Liver (tissue), 9 donors: ENCODE results near the gene RRP15. TPM values are rescaled to one million over a fixed set of nuclear protein-coding genes. Genes with fewer than 3 reads are reported as not detected.

ENCODE experiments used
- DNase-seq: peaks from one replicate; pipeline ENCODE4 v3.0.0-alpha.2; 2017; ENCODE audit warnings: low spot score
- H3K27ac ChIP-seq, 2 donors: one replicate each; pipeline ENCODE4 v1.7.0; 2013; ENCODE audit warnings: inconsistent platforms in 2 of 2, low read length in 2 of 2, control low read depth in 1 of 2, low read depth in 1 of 2, mild to moderate bottlenecking in 1 of 2
- H3K27me3 ChIP-seq, 4 donors: one replicate each; pipeline versions ENCODE4 v1.6.1 to v1.7.0; 2013; ENCODE audit warnings: low read length in 3 of 4, inconsistent platforms in 1 of 4, mild to moderate bottlenecking in 1 of 4, moderate library complexity in 1 of 4; ENCODE audit not compliant: control insufficient read depth in 4 of 4, insufficient read depth in 4 of 4
- H3K36me3 ChIP-seq, 4 donors: one replicate each; pipeline versions ENCODE4 v1.6.1 to v1.7.0; 2013; ENCODE audit warnings: low read length in 3 of 4, mild to moderate bottlenecking in 3 of 4, low read depth in 1 of 4, moderate library complexity in 1 of 4; ENCODE audit not compliant: control insufficient read depth in 4 of 4, insufficient read depth in 3 of 4
- H3K4me1 ChIP-seq, 4 donors: one replicate each; pipeline versions ENCODE4 v1.6.1 to v1.7.0; 2013; ENCODE audit warnings: low read length in 3 of 4, mild to moderate bottlenecking in 3 of 4, moderate library complexity in 1 of 4; ENCODE audit not compliant: control insufficient read depth in 4 of 4, insufficient read depth in 4 of 4
- H3K4me3 ChIP-seq, 3 donors: one replicate each; pipeline versions ENCODE4 v1.6.1 to v1.7.0; 2013; ENCODE audit warnings: low read length in 3 of 3, control low read depth in 1 of 3, low read depth in 1 of 3, mild to moderate bottlenecking in 1 of 3
- H3K9ac ChIP-seq, 2 donors: one replicate each; pipeline ENCODE4 v1.7.0; 2013; ENCODE audit warnings: low read length in 2 of 2, mild to moderate bottlenecking in 2 of 2, moderate library complexity in 2 of 2, control low read depth in 1 of 2, low read depth in 1 of 2
- H3K9me3 ChIP-seq, 4 donors: one replicate each; pipeline versions ENCODE4 v1.6.1 to v1.7.0; 2013; ENCODE audit warnings: low read length in 3 of 4; ENCODE audit not compliant: control insufficient read depth in 4 of 4
- CTCF ChIP-seq: fragments of 150-350 bp; IDR thresholded peaks from 2 replicates; pipeline ENCODE4 v1.5.1; 2017; ENCODE audit warnings: improper control_type of control experiment, low read depth, low read length; ENCODE audit not compliant: missing input control
- EGR1 ChIP-seq, 2 donors: IDR thresholded peaks; 2 replicates each; pipeline ENCODE4 v1.6.1; 2016 to 2018; ENCODE audit warnings: antibody characterized with exemption in 2 of 2, low read depth in 2 of 2
- FOXA1 ChIP-seq: IDR thresholded peaks from 2 replicates; pipeline ENCODE4 v1.6.1; 2016; ENCODE audit warnings: antibody characterized with exemption
- FOXA2 ChIP-seq: IDR thresholded peaks from 2 replicates; pipeline ENCODE4 v1.6.1; 2016; ENCODE audit warnings: antibody characterized with exemption
- GABPA ChIP-seq, 2 donors: IDR thresholded peaks in 1 of 2; conservative IDR thresholded peaks in 1 of 2; 2 replicates each; pipeline ENCODE4 v1.6.1; 2016; ENCODE audit warnings: antibody characterized with exemption in 2 of 2, mild to moderate bottlenecking in 1 of 2, moderate library complexity in 1 of 2
- HNF4A ChIP-seq, 2 donors: conservative IDR thresholded peaks; 2 replicates each; pipeline ENCODE4 v1.6.1; 2016; ENCODE audit warnings: antibody characterized with exemption in 2 of 2, mild to moderate bottlenecking in 2 of 2
- HNF4G ChIP-seq: IDR thresholded peaks from 2 replicates; pipeline ENCODE4 v1.6.1; 2016; ENCODE audit warnings: antibody characterized with exemption
- NR2F2 ChIP-seq: IDR thresholded peaks from 2 replicates; pipeline ENCODE4 v1.6.1; 2016; ENCODE audit warnings: antibody characterized with exemption
- RAD21 ChIP-seq, 2 donors: IDR thresholded peaks; 2 replicates each; pipeline ENCODE4 v1.6.1; 2016; ENCODE audit warnings: antibody characterized with exemption in 2 of 2, mild to moderate bottlenecking in 2 of 2
- RXRA ChIP-seq, 2 donors: IDR thresholded peaks; 2 replicates each; pipeline ENCODE4 v1.6.1; 2017 to 2018; ENCODE audit warnings: antibody characterized with exemption in 2 of 2, mild to moderate bottlenecking in 1 of 2
- SP1 ChIP-seq: IDR thresholded peaks from 2 replicates; pipeline ENCODE4 v1.6.1; 2018; ENCODE audit warnings: antibody characterized with exemption, mild to moderate bottlenecking
- TAF1 ChIP-seq: conservative IDR thresholded peaks from 2 replicates; pipeline ENCODE4 v1.6.1; 2016; ENCODE audit warnings: antibody characterized with exemption, mild to moderate bottlenecking
- YY1 ChIP-seq: IDR thresholded peaks from 2 replicates; pipeline ENCODE4 v1.6.1; 2016; ENCODE audit warnings: antibody characterized with exemption, mild to moderate bottlenecking
- ZBTB33 ChIP-seq: IDR thresholded peaks from 2 replicates; pipeline ENCODE4 v1.6.1; 2016; ENCODE audit warnings: antibody characterized with exemption
- WGBS: extraction: QIAGEN DNeasy Blood & Tissue Kit; methylation state at CpG from one replicate; pipeline ENCODE4 v1.1.7; 2013; 5-methylcytosine and 5-hydroxymethylcytosine counted together
- polyA plus RNA-seq, 2 donors: library from polyadenylated mRNA; stranded (reverse) in 1 of 2; unstranded in 1 of 2; fragments of 200-250 nt in 1 of 2; fragments of >200 nt in 1 of 2; fragmentation: Nextera tagmentation in 1 of 2; extraction: Ambion mirVana in 1 of 2; gene quantifications; one replicate each; pipeline versions ENCODE4 v1.2.1 to v1.2.3, GENCODE V29; 2013 to 2015
- total RNA-seq, 2 donors: library from RNA; depleted of rRNA; stranded (reverse); fragments of >200 nt; gene quantifications; one replicate each; pipeline ENCODE4 v1.2.3, GENCODE V29; 2014
- TF ChIP-seq, protein P1 (sequence below): IDR thresholded peaks from 2 replicates; pipeline ENCODE4 v1.6.1; 2016; ENCODE audit warnings: antibody characterized with exemption
- TF ChIP-seq, protein P2 (sequence below): IDR thresholded peaks from 2 replicates; pipeline ENCODE4 v1.6.1; 2016; ENCODE audit warnings: antibody characterized with exemption, mild to moderate bottlenecking
- donor health status: healthy.
- donor health status: healthy.
- donor health status: healthy.
- donor health status: healthy.
- donor health status: healthy.

The RRP15 gene
- total and polyA plus RNA-seq, 4 donors, result 2.4 to 9.2 (median 5.2) TPM

GRCh38 chr1:218357893-218358232, 72.8 kb downstream of the RRP15 start:
- no peak for TF ChIP-seq ZBTB33
- TF ChIP-seq FOXA2, result no peak
- no peak for TF ChIP-seq RXRA (IDR thresholded peaks at IDR 0.05)
- TF ChIP-seq EGR1 (IDR thresholded peaks at IDR 0.05; ENCODE audit: low read depth in 2 of 2), result no peak
- no peak for TF ChIP-seq TAF1
- no peak for TF ChIP-seq FOXA1
- no peak for TF ChIP-seq HNF4A (conservative IDR thresholded peaks at IDR 0.05)
- TF ChIP-seq, protein P1, sequence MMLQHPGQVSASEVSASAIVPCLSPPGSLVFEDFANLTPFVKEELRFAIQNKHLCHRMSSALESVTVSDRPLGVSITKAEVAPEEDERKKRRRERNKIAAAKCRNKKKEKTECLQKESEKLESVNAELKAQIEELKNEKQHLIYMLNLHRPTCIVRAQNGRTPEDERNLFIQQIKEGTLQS, result no peak
- TF ChIP-seq HNF4G, result no peak
- TF ChIP-seq, protein P2, sequence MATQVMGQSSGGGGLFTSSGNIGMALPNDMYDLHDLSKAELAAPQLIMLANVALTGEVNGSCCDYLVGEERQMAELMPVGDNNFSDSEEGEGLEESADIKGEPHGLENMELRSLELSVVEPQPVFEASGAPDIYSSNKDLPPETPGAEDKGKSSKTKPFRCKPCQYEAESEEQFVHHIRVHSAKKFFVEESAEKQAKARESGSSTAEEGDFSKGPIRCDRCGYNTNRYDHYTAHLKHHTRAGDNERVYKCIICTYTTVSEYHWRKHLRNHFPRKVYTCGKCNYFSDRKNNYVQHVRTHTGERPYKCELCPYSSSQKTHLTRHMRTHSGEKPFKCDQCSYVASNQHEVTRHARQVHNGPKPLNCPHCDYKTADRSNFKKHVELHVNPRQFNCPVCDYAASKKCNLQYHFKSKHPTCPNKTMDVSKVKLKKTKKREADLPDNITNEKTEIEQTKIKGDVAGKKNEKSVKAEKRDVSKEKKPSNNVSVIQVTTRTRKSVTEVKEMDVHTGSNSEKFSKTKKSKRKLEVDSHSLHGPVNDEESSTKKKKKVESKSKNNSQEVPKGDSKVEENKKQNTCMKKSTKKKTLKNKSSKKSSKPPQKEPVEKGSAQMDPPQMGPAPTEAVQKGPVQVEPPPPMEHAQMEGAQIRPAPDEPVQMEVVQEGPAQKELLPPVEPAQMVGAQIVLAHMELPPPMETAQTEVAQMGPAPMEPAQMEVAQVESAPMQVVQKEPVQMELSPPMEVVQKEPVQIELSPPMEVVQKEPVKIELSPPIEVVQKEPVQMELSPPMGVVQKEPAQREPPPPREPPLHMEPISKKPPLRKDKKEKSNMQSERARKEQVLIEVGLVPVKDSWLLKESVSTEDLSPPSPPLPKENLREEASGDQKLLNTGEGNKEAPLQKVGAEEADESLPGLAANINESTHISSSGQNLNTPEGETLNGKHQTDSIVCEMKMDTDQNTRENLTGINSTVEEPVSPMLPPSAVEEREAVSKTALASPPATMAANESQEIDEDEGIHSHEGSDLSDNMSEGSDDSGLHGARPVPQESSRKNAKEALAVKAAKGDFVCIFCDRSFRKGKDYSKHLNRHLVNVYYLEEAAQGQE, result no peak
- no peak for TF ChIP-seq CTCF
- TF ChIP-seq NR2F2, result no peak
- no peak for TF ChIP-seq RAD21 (IDR thresholded peaks at IDR 0.05)
- TF ChIP-seq GABPA (IDR thresholded peaks at IDR 0.05 in 1 of 2, conservative IDR thresholded peaks at IDR 0.05 in 1 of 2), result no peak
- no peak for TF ChIP-seq YY1
- no peak overlapping the region for H3K4me3 ChIP-seq
- H3K9me3 ChIP-seq, result no peaks in the 10 kb centered on the region
- 48% methylated on average over 3 of the region's 3 CpGs for WGBS
- no peak overlapping the region for H3K9ac ChIP-seq
- no peaks in the 10 kb centered on the region for H3K27me3 ChIP-seq
- no peaks in the 10 kb centered on the region for H3K36me3 ChIP-seq
- DNase-seq, result no peak
- H3K27ac ChIP-seq, result no peak overlapping the region
- H3K4me1 ChIP-seq, result no peaks in the 10 kb centered on the region

DNA sequence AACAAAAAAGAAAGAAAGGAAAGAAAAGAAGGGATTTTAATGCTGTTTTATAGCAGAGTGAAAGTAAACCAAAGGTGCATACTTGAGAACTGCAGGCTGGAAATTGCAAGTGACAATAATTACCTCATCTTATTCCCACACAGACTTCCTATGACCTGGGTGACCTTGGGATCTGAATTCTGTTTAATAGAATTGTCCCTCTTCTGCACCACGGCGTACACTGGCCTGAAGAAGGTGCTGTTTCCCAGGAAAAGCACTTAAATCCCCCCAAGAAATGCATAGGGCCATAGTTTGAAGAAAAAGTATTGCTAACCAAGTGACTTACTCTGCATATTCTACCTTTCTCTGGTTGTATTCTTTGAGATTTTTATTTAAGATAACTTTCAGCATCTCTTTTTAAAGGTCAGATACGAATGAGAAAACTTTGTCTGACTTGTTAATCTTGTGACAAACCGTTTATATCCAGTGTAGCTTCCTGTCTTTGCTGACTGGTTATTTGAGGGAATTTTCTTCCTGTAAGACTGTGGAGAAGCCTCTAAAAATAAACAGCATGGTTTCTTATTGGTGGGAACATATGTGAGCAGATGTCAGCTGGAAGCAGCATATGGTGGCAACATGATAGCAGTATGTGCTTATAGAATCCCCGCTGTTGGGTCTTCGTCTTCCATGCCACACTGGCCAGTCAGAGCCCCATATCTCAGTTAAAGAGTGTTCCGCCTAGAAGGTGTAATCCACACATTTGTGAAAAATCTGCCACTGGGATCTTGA, 76.4 kb downstream of the RRP15 start:
- Histone ChIP-seq H3K4me1 (peaks cover 0 to 2% (median 0%) of the 10 kb centered on the region in 4 donors), H3K27ac (no peak overlapping the region), H3K9ac (no peak overlapping the region), H3K9me3 (no peaks in the 10 kb centered on the region), H3K36me3 (no peaks in the 10 kb centered on the region), H3K4me3 (no peak overlapping the region), H3K27me3 (no peaks in the 10 kb centered on the region)
- no peak for DNase-seq
- WGBS, result 74% methylated on average over 7 of the region's 7 CpGs
- TF ChIP-seq HNF4A (conservative IDR thresholded peaks at IDR 0.05) (no peak), SP1 (no peak), TAF1 (no peak), NR2F2 (peak; percentile 36), RAD21 (IDR thresholded peaks at IDR 0.05) (peak; percentile 70), CTCF (peak; percentile 22), EGR1 (IDR thresholded peaks at IDR 0.05; ENCODE audit: low read depth in 2 of 2) (no peak), HNF4G (no peak)
